ENCODE data around the gene KSR2.

- TF ChIP-seq, protein P1, sequence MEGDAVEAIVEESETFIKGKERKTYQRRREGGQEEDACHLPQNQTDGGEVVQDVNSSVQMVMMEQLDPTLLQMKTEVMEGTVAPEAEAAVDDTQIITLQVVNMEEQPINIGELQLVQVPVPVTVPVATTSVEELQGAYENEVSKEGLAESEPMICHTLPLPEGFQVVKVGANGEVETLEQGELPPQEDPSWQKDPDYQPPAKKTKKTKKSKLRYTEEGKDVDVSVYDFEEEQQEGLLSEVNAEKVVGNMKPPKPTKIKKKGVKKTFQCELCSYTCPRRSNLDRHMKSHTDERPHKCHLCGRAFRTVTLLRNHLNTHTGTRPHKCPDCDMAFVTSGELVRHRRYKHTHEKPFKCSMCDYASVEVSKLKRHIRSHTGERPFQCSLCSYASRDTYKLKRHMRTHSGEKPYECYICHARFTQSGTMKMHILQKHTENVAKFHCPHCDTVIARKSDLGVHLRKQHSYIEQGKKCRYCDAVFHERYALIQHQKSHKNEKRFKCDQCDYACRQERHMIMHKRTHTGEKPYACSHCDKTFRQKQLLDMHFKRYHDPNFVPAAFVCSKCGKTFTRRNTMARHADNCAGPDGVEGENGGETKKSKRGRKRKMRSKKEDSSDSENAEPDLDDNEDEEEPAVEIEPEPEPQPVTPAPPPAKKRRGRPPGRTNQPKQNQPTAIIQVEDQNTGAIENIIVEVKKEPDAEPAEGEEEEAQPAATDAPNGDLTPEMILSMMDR (conservative IDR thresholded peaks at IDR 0.05; ENCODE audit: low read depth, low read length) = no peak
- no peak for TF ChIP-seq EZH2 (IDR thresholded peaks at IDR 0.05; ENCODE audit: borderline replicate concordance, low read depth, low read length, poor library complexity, severe bottlenecking)
Measured at GRCh38 chr12:117847371-117847770, 121.4 kb downstream of the KSR2 start.

All from A673 (cell line).